NCI-H2107 (cell line): ENCODE data around the gene CDS2.

ENCODE experiments used
- DNase-seq: peaks from one replicate; lab custom pipeline; 2025; lab: John Stamatoyannopoulos, UW

CDS2 gene

GRCh38 chr20:5181958-5182357, 55.1 kb downstream of the CDS2 start:
- DNase-seq: no peak

- DNase-seq: no peak
These were observed 55.9 kb downstream of the CDS2 start for GRCh38 chr20:5182615-5183254.

DNA sequence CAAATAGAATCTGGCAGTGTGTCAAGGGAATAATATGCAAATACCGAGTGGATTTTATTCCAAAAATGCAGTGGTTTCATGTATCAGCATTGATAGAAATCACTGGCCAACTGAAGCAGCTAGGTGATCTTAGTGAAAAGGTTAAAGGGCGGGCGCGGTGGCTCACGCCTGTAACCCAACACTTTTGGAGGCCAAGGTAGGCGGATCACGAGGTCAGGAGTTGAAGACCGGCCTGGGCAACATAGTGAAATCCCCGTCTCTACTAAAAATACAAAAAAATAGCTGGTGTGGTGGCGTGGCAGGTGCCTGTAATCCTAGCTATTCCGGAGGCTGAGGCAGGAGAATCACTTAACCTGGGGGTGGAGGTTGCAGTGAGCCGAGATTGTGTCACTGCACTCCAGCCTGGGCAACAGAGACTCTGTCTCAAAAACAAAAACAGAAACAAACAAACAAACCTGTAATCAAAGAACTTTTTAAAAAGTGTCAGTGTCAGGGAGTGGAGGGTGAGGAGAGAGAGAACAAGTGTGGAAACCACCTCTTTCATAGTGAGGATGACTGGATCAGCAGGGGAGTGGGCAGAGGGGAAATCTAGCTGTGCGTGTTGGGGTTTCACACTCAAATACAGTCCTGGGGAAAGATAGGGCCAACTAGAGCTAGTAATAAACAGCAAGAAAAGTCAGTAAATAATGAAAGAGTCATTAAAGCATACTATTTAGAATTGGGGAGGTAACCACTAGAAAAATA, 57.1 kb downstream of the CDS2 start:
- no peak for DNase-seq

- no peak for DNase-seq
These were observed 57.9 kb downstream of the CDS2 start for GRCh38 chr20:5184684-5185083.

- DNase-seq: no peak
These were observed 60.3 kb downstream of the CDS2 start for GRCh38 chr20:5187122-5187521.

- DNase-seq: no peak
These were observed 61.9 kb downstream of the CDS2 start for GRCh38 chr20:5188736-5189135.

DNA sequence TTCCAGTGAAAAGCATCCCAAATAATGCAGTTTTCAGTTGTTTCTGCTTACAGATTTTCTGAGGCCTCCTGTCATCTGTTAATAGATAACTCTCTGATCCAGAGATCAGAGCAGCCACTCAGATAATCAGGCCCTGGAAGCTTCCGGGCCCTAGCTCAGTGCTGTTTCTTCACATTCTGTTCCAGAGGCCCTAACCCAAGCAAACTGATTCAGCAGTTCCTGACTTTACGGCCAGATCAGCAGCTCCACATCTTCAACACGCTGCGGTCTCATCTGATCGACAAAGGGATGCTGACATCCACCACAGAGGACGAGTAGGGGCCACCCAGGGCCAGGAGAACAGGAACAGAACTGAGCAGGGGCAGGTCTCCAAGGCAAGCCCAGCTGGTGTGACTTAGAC, 63.1 kb downstream of the CDS2 start:
- no peak for DNase-seq

DNA sequence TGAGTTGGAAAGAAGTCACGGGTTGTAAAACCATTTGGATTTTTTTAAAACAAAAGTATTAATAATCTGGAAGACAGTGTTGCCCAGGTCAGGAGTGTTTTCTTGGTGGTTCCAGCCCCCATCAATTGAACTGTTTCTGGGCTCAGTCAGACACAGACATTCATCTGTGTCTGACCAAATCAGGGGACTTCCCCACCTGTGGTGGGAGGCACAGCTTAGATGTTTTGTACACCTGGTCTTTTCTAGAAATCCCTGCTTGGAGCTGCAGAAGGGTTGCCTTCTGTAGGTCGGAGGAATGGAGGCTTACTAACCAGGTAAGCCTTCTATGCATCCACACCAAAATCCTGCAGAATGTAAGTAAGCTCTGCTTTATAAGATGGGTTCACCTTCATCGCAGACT, 63.6 kb downstream of the CDS2 start:
- no peak for DNase-seq

- no peak for DNase-seq
These were observed 65.2 kb downstream of the CDS2 start for GRCh38 chr20:5191829-5192569.

GRCh38 chr20:5192570-5193431, 66.0 kb downstream of the CDS2 start:
- DNase-seq: no peak

DNA sequence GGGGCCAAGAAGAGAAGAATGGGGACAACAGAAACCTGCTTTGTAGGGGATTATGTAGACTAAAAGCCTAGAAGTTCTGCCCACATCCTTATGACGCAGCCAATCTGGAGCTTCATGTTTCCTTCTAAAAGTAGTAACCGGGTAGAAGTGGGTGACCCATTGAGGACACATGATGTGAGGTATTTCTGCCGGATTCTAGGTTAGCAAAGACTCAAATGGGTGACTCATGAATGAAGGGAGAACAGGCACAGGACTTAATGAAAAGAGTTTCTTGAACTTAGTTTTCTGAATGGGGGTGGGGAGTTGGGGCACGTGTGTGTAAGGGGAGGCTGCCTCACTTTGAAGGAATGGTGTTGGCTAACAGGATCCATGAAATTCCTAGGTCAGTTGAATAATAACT, 68.8 kb downstream of the CDS2 start:
- DNase-seq: no peak

DNA sequence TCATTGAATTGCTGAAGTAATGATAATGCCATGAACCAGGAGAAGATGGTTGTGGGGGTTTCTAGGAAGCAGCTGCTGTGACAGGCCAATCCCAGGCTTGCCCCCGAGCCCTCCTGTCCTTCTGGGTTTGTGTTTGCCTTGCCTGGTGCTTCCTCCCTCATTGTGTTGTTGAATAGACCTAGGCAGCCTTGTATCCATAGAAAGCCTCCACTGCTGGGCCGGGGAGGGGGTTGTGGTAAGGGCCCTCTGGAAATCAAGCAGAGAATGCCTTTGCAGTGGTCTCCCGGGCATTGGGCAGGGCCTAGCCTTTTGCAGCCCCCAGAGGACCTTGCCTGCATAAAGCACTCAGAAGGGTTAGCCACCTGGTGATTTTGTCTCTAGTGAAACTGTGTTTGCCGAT, 69.3 kb downstream of the CDS2 start:
- no peak for DNase-seq

DNA sequence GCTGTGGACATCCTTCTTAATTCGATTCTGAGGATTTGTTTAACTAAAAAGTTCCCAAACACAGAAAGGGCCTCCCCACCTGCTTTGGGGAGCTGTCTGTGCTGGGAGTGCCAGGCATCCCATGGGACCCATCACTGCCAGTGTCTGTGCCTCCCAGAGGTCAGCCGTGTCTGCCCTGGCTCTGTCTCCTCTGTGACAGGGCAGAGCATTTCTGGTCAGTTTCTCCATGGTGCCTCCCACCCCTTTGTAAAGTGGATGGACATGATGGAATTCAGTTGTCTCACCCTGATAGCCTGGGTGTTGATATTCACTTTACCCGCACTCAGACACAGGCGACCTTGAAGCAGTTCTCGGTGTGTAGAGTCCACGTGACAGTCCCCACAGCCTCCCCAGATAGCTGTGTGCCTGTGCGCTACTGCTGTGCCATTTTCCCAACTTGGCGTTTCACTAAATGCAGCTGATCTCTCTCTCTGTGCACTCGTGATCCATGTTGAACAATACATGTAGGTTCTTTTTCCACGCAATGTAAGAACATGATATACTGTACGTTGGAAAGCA, 70.5 kb downstream of the CDS2 start:
- DNase-seq: no peak

DNA sequence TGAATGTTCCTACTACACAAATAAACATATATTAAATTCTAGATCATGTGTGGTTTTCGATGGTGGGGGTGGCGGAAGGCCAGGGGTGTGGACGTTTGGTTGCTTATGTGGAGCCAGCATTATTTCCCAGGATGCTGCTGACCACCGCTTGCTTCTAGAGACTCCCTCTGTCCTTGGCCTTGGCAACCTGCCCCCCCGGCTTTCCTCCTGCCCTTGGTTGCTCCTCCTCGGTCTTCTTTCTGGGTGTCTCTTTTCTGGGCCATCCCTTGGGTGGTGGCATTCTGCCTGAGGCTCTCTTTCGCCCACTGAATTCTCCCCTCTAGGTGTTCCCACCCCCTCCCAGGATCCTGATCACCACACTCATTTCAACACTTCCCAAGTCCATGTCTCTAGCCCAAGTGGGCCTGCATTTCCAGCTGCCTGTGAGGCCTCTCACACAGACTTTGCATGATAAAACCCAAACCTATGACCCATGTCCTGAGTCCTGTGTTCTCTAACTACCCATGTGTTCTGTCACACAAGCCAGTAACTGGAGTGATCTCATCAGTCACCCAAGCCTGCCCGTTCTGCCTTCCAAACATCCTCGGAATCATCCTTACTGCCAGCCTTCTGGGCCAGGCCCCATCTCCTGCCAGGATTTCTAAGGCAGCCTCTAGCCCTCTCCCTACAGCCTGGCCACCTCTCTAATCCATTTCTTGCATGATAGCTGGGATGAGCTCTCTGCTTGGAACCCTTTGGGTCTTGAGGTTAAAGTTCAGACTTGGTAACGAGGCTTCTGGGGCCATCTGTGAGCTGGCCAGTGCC, 71.2 kb downstream of the CDS2 start:
- DNase-seq: no peak

DNA sequence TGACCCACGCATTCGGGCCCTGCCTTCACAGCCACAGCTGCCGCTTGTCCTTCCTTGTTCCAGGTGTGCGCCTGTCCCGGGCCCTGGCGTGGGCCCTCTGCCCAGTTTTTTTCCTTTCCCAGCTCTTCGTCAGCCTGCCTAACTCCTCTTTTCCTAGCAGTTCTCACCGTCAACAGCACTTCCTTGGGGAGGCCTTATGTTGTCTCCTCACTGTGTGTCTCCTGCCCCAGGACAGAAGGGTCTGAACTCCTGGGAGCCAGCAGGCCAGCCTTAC, 71.8 kb downstream of the CDS2 start:
- no peak for DNase-seq

DNA sequence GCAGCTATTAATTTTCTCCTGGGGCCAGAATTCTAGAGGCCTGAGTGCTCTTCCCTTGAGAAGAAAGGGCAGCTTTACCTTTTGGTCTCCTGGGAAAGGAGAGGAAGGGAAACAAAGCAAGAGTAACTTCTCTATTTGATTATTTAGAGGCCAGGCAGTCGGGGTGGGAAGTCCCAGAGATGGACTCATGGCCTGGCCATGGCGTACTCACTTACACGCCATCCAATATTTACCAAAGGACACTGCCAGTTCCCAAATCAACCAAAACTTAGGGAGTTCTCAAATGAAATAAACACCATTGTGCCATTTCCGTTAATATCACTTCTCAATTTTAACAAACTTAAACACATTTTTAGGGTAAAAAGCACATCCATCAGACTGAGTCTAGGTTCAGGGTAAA, 76.6 kb downstream of the CDS2 start:
- DNase-seq: no peak

DNA sequence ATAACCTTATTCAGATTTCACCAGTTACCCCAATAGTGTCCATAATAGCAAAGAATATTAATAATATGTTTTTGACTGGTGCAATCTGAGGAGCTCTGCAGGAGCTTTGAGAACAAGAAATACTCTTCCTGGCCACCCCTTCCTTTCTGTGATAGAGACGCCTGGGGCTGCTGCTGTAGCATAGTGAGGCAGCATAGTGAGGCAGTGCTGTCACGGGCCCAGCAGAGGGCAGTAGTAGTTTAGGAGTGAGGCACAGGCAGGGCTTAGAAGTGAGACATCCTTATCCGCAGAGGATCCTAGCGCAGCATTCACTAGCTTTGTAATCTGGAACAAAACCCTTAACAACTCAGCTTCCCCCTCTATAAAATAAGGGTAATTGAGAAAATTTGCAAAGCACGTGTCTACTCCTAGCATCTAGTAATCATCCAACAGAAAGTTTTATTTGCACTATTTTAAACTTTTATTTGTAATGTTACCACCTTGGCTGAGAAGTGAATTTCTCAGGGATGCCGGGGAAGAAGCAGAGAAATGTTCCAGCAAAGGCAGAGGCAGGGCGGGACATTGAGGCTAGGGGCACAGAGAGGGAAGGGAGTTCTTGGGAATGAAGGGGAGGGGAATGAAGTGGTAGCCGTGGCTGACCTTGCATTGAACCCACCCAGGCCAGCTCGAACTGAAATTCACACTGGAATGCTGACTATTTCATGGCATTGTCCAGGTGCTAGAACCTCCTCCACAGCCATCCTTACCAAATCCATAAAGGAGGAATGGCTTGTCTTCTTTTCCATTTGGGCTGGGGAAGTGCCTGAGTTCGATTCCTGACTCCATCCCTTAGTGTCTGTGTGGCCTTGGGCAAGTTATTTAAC, 78.8 kb downstream of the CDS2 start:
- DNase-seq: peak; percentile 53

GRCh38 chr20:5207138-5207537, 80.3 kb downstream of the CDS2 start:
- no peak for DNase-seq

DNA sequence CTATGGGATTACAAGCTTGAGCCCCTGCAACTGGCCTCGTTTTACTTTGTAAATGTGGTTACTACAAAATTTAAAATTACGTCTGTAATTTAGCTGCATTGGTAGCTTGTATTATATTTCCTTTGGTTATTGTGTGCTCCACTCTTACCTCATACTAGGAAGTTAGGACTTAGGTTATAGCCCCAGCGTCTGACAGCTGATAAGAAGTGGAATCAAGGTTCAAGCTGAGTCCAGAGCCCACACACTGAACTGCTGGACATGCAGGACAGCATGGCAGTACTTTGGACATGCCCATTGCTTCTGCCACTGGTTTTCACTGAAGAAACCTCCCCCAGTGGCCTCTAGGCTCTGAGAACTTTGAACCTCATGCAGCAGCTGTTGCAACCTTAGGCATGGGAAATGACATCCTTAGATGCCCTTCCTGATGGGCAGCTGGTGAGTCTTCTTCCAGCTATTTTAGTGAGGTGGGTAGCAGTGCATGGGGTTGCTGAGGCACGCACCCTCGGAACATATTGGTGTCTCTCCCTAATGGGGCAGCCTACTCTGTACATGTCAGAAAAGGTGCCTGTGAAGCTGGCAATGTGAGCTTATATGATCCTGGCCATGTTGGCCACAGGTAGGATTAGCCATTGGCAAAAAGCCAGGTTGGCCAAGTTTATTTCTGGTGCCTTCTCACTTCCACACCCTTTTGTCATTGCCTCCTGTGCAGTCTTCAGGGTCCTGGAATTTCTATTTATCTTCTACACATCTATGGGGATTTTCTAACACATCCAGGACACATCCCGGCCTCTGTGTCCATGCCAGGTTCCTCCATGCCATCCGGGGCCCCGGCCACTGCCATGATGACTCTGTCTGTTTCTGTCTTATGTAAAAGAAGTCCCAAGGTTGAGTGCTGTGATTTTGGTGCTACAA, 85.3 kb downstream of the CDS2 start:
- DNase-seq: no peak
